Naive thymus-derived CD8-positive, alpha-beta T cell (primary cell): ENCODE measurements around the gene TTC21A. TPM values are rescaled to one million over a fixed set of nuclear protein-coding genes. Genes with fewer than 3 reads are reported as not detected.

ENCODE experiments used
- ATAC-seq, 2 donors: fragments of 150-1000 bp; cut with Tn5 transposase in 1 of 2; sonication (Bioruptor Pico), chemical (Tn5 transposase) in 1 of 2; 1 replicate in 1 of 2; 2 replicates in 1 of 2; pipeline ENCODE4 v1.10.0; 2021; ENCODE audit warnings: mild to moderate bottlenecking in 2 of 2, moderate library complexity in 2 of 2
- POLR2A ChIA-PET: fragments of 350-600 bp; sonication (Branson Sonifier 250); formaldehyde crosslinking; loops from one replicate; lab custom pipeline; 2021; ENCODE audit warnings: antibody characterized with exemption; lab: Charles Lee
- DNase-seq, 10 donors: peaks; one replicate each; pipeline versions ENCODE4 v3.0.0 to v3.0.0-alpha.2; 2020 to 2022
- H3K27ac Mint-ChIP-seq, 10 donors: one replicate each; pipeline ENCODE4 v1.8.0; 2020 to 2022; ENCODE audit warnings: mild to moderate bottlenecking in 10 of 10, mixed read lengths in 10 of 10, moderate library complexity in 4 of 10, inconsistent platforms in 1 of 10
- H3K27me3 Mint-ChIP-seq, 5 donors: one replicate each; pipeline ENCODE4 v1.8.0; 2021 to 2022; ENCODE audit warnings: mixed read lengths in 5 of 5
- H3K36me3 Mint-ChIP-seq, 3 donors: one replicate each; pipeline ENCODE4 v1.8.0; 2020 to 2022; ENCODE audit warnings: mixed read lengths in 3 of 3, mild to moderate bottlenecking in 2 of 3, inconsistent platforms in 1 of 3
- H3K4me1 Mint-ChIP-seq, 4 donors: one replicate each; pipeline ENCODE4 v1.8.0; 2021 to 2022; ENCODE audit warnings: mixed read lengths in 4 of 4
- H3K4me3 Mint-ChIP-seq, 10 donors: one replicate each; pipeline ENCODE4 v1.8.0; 2020 to 2022; ENCODE audit warnings: mild to moderate bottlenecking in 10 of 10, mixed read lengths in 10 of 10, moderate library complexity in 6 of 10, inconsistent platforms in 1 of 10
- H3K9me3 Mint-ChIP-seq, 9 donors: one replicate each; pipeline ENCODE4 v1.8.0; 2020 to 2022; ENCODE audit warnings: mixed read lengths in 9 of 9, mild to moderate bottlenecking in 3 of 9, inconsistent platforms in 1 of 9, moderate library complexity in 1 of 9
- polyA plus RNA-seq, 3 donors: library from polyadenylated mRNA; unstranded; fragments of 300-500 nt; fragmentation: Illumina TruSeq; gene quantifications; one replicate each; pipeline ENCODE4 v1.2.3, GENCODE V29; 2021
- total RNA-seq, 8 experiments: library from RNA in 2 of 8; stranded (reverse) in 2 of 8; gene quantifications; one replicate each; pipeline ENCODE4 v1.2.3 and lab custom pipeline; 2021 to 2026

TTC21A gene
- total and polyA plus RNA-seq, 5 experiments from 2014 or later = 0.50 to 8.7 (median 0.94) TPM

DNA sequence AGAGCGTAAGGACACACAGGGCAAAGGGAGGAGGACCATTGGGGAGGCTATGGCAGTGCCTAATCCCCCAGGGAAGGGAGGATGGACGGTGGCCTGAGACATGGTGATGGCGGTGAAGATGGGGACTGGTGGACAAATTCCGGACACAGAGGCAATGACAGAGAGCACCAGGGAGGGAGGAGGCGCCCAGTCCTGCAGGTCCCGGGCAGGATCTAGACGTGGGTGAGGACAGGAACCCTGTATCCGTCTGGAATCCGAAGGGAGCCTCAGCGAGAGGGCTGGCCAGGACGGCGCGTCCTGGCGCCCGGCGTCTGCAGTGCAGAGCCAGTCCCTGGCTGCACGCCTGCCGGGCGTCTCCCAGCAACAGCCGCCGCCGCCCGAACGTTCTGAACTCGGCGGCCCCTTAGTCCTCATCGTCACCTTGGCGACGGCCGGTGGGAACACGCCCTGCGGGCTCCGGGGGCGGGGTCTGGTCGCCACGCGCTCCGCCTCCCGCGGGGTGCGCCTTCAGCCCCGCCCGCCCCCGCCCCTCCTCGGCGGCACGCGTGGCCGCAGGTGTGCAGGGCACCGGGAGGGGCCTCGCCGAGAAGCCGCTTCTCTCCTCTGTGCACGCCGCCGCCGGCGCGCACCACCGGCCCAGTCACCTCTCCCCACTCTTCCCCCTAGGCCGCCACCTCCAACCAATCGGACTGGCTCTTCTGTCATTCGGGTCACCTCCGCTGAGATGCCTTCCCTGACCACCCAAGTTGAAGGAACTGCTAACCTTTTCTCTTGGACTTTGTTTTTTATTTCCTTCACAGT, 73.3 kb downstream of the TTC21A start:
- POLR2A ChIA-PET = no interaction called here
- H3K4me1 Mint-ChIP-seq = peaks cover 27 to 42% (median 39%) of the 10 kb centered on the region in 4 donors
- peak overlapping the region; percentile 67 to 91 (median 84) for H3K4me3 Mint-ChIP-seq
- H3K36me3 Mint-ChIP-seq = no peaks in the 10 kb centered on the region
- no peaks in the 10 kb centered on the region for H3K9me3 Mint-ChIP-seq
- peak; percentile 82 to 94 (median 89) for DNase-seq
- no peaks in the 10 kb centered on the region for H3K27me3 Mint-ChIP-seq
- peak overlapping the region; percentile 83 to 97 (median 92) for H3K27ac Mint-ChIP-seq
- ATAC-seq = peak; percentile 90 to 91

- POLR2A ChIA-PET = no interaction called here
- H3K9me3 Mint-ChIP-seq = no peaks in the 10 kb centered on the region
- H3K36me3 Mint-ChIP-seq = no peaks in the 10 kb centered on the region
- peak overlapping the region; percentile 20 to 85 (median 75) for H3K4me3 Mint-ChIP-seq
- no peak for ATAC-seq
- H3K4me1 Mint-ChIP-seq = peaks cover 21 to 41% (median 37%) of the 10 kb centered on the region in 4 donors
- H3K27me3 Mint-ChIP-seq = no peaks in the 10 kb centered on the region
- peak overlapping the region; percentile 78 to 95 (median 89) for H3K27ac Mint-ChIP-seq
- DNase-seq = no peak
These were observed 74.2 kb downstream of the TTC21A start for GRCh38 chr3:39181408-39182335.

- POLR2A ChIA-PET = no interaction called here
- Mint-ChIP-seq H3K36me3 (no peaks in the 10 kb centered on the region), H3K27ac (peak overlapping the region in 9 of 10 donors; percentile 9 to 88 (median 53)), H3K27me3 (no peaks in the 10 kb centered on the region), H3K4me1 (peaks cover 18 to 30% (median 28%) of the 10 kb centered on the region in 4 donors), H3K9me3 (no peaks in the 10 kb centered on the region), H3K4me3 (no peak overlapping the region)
- DNase-seq = no peak
- no peak for ATAC-seq
These were observed 76.0 kb downstream of the TTC21A start for GRCh38 chr3:39183211-39184080.

DNA sequence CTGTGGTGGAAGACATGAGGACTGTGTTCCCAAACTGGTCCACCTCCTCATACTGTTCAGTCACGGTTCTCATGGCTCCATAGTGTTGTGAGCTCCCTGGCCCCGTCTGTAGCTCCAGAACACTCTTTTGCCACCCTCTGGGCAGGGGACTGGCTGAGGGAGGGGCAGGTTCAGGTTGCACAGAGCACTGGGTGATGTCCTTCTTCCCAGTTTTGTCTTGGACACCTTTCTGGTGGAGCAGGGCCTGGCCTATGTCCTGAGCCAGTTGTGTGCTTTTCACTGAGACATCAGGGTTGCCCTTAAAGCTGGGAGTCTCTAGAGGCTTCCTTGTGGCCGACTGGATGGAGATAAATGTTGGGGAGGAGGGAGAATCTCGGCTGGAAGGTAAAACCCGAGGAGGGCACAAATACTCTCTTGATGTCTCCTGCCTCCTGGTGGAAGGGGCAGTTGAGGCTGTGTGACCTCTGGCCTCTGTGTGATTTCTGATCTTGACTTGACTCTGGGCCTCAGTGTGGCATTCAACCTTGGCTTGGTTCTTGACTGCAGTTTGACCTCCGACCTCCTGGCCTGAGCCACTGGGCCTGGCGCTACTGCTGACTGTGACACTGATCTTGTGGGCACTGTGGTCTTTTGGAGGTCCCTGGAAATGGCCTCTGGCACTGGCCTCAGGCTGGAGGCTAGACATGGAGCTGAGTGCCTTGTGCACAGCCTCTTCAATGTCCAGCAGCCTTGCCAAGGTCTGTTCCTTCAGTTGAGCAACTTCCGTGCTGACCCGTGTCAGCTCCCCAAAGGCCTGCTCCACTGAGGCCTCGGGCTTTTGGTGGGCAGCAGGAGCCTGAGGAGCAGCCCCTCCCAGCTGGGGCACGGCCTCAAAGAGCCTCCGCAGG, 76.8 kb downstream of the TTC21A start:
- POLR2A ChIA-PET = no interaction called here
- no peak for ATAC-seq
- no peaks in the 10 kb centered on the region for H3K36me3 Mint-ChIP-seq
- no peak for DNase-seq
- no peaks in the 10 kb centered on the region for H3K27me3 Mint-ChIP-seq
- no peaks in the 10 kb centered on the region for H3K9me3 Mint-ChIP-seq
- H3K27ac Mint-ChIP-seq = peak overlapping the region in 4 of 10 donors; percentile 9 to 63 (median 50)
- peaks cover 13 to 21% (median 20%) of the 10 kb centered on the region in 4 donors for H3K4me1 Mint-ChIP-seq
- H3K4me3 Mint-ChIP-seq = no peak overlapping the region

- no peak for ATAC-seq
- H3K4me1 Mint-ChIP-seq = peaks cover 12 to 20% (median 18%) of the 10 kb centered on the region in 4 donors
- H3K9me3 Mint-ChIP-seq = no peaks in the 10 kb centered on the region
- POLR2A ChIA-PET = interaction anchor here (0.5 kb wide), 1 partner anchor 68 kb away, joined by 4 read pairs; no protein-coding TSS in a partner anchor
- no peak for DNase-seq
- peak overlapping the region in 2 of 10 donors; percentile 21 to 63 for H3K27ac Mint-ChIP-seq
- H3K27me3 Mint-ChIP-seq = no peaks in the 10 kb centered on the region
- no peak overlapping the region for H3K4me3 Mint-ChIP-seq
- H3K36me3 Mint-ChIP-seq = no peaks in the 10 kb centered on the region
These were observed 77.4 kb downstream of the TTC21A start for GRCh38 chr3:39184968-39185285.

DNA sequence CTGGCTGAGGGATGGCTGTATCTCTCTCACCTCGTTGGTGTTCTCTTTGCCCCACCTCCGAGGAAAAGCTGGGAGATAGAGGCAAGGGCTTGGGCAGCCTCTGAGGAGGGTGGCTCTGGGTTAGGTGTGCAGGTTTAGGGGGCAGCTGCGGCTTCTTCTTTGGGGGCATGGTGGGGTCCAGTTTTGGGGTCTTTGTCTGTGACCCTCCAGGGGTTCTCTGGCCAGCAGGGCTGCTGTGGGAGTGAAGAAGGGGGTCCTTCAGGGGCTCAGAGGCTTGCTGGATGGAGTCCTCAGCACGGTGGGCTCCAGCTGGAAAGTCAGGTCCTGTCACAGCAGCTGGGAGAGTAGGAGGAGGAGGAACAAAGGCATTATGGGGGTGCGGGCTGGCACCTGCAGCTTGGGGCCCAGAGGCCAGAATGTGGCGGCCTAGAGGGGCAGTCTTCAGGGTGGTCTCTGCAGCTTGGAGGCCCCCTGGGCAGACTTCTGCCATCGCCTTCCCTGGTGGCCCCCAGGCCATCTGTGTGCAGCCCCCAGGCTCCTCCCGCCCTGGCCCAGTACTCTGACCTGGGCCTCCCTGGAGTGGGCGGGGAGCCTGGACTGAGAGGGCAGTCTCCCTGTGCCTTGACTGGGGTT, 78.0 kb downstream of the TTC21A start:
- H3K27ac Mint-ChIP-seq = peak overlapping the region in 2 of 10 donors; percentile 21 to 63
- peaks cover 7 to 17% (median 14%) of the 10 kb centered on the region in 4 donors for H3K4me1 Mint-ChIP-seq
- DNase-seq (no peak), ATAC-seq (no peak)
- H3K36me3 Mint-ChIP-seq = no peaks in the 10 kb centered on the region
- POLR2A ChIA-PET = interaction anchor here (0.5 kb wide), 1 partner anchor 67 kb away, joined by 4 read pairs; no protein-coding TSS in a partner anchor
- no peaks in the 10 kb centered on the region for H3K9me3 Mint-ChIP-seq
- no peaks in the 10 kb centered on the region for H3K27me3 Mint-ChIP-seq
- H3K4me3 Mint-ChIP-seq = no peak overlapping the region

- ATAC-seq = no peak
- POLR2A ChIA-PET = no interaction called here
- Mint-ChIP-seq H3K4me3 (no peak overlapping the region), H3K27me3 (no peaks in the 10 kb centered on the region), H3K4me1 (peaks cover 5 to 12% (median 9%) of the 10 kb centered on the region in 4 donors), H3K9me3 (no peaks in the 10 kb centered on the region), H3K27ac (no peak overlapping the region), H3K36me3 (no peaks in the 10 kb centered on the region)
- no peak for DNase-seq
These were observed 78.6 kb downstream of the TTC21A start for GRCh38 chr3:39185959-39186691.

DNA sequence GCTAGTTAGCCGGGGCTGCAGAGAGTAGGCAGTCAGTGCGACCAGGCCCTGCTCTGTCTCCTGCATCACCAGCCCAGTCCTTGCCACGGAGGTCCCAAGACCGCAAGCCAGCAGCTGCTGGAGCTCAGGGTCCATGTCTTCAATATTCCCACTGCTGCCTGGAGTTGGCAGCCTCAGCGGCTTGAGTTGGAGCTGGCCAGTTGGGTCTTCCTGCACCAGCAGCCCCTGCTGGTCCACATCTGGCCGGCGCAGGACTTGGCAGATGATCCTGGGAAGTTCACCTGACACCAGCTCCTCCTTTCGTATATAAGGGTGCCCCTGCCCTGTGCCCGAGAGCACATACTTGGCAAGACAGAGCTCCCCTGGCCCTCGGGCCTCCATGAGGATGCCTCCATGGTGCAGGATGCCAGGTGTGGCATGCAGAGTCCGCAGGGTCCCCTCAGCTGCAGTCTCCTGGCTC, 79.2 kb downstream of the TTC21A start:
- no peaks in the 10 kb centered on the region for H3K9me3 Mint-ChIP-seq
- no peaks in the 10 kb centered on the region for H3K27me3 Mint-ChIP-seq
- ATAC-seq = no peak
- POLR2A ChIA-PET = no interaction called here
- no peak overlapping the region for H3K4me3 Mint-ChIP-seq
- peaks cover 3 to 9% (median 6%) of the 10 kb centered on the region in 4 donors for H3K4me1 Mint-ChIP-seq
- H3K36me3 Mint-ChIP-seq = no peaks in the 10 kb centered on the region
- DNase-seq = no peak
- no peak overlapping the region for H3K27ac Mint-ChIP-seq

DNA sequence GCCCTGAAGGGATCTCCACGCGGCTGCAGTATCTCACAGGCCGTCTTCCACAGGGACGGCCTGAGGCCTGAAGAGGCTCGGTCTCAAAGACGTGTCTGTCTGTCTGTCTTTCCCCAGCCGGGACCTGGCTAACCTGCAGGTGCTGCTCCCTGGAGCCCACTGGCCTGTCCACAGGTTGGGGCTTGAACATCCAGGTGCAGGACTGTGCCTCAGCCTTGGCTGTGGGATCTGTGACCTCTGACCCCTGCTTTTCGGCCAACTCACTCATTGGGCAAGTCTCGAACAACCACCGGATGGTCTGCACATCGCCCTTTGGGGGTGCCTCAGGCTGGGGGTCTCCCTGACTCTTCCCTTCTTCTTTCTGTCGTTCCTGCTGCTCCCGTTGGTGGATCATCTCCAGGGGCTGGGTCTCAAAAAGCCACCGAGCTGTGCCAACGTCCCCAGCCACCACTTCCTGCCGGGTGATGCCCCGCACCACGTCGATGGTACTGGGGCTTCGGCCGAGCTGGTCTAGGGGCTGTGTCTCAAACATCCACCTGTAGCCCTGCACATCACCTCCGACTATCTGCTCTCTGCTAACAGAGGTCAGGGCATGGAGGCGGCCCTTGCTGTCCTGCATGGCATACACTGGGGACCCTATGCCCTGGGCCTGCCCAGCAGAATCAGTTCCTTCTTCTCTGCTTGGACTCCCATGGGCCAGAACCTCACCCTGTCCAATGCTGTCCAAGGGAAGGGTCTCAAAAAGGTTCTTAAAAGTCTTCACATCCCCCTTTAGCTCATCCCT, 80.1 kb downstream of the TTC21A start:
- Mint-ChIP-seq H3K4me3 (no peak overlapping the region), H3K27ac (peak overlapping the region in 2 of 10 donors; percentile 20 to 37), H3K4me1 (peaks cover 3 to 10% (median 6%) of the 10 kb centered on the region in 4 donors), H3K36me3 (no peaks in the 10 kb centered on the region), H3K9me3 (no peaks in the 10 kb centered on the region), H3K27me3 (no peaks in the 10 kb centered on the region)
- DNase-seq (no peak), ATAC-seq (no peak)
- POLR2A ChIA-PET = interaction anchor here (0.6 kb wide), 1 partner anchor 64 kb away, joined by 3 read pairs; no protein-coding TSS in a partner anchor
